ENCODE results near the gene HSPA1B. TPM values are rescaled to one million over a fixed set of nuclear protein-coding genes. Genes with fewer than 3 reads are reported as not detected.
A peak's percentile ranks its signal among the peaks of the same experiment; 100 is the strongest.

Gene HSPA1B
- total RNA-seq, 4 donors from 2014 or later, result 134 to 186 (median 168) TPM

GRCh38 chr6:31831350-31832215 lies 4.0 kb downstream of the HSPA1B start:
- Histone ChIP-seq H3K36me3 (peaks cover 0 to 1% (median 0%) of the 10 kb centered on the region in 3 donors), H3K9me3 (no peaks in the 10 kb centered on the region), H3K27me3 (no peaks in the 10 kb centered on the region), H3K4me1 (peaks cover 0 to 43% (median 30%) of the 10 kb centered on the region in 4 donors), H3K27ac (peak overlapping the region; percentile 81 to 98 (median 88)), H3K4me3 (peak overlapping the region in 1 of 4 donors; percentile 55)
- peak in 1 of 2 donors; percentile 33 for DNase-seq (ENCODE audit: low spot score in 2 of 2)
- TF ChIP-seq EP300 (IDR thresholded peaks at IDR 0.05) (peak in 1 of 2 donors; percentile 36), CTCF (IDR thresholded peaks at IDR 0.05) (no peak)
- 81 to 83% methylated on average over 15 of the region's 15 CpGs for WGBS, 2 donors

GRCh38 chr6:31834367-31835250 lies 7.1 kb downstream of the HSPA1B start:
- DNase-seq (ENCODE audit: low spot score in 2 of 2), result peak; percentile 66 to 81
- Histone ChIP-seq H3K27ac (peak overlapping the region; percentile 83 to 98 (median 95)), H3K4me3 (peak overlapping the region; percentile 83 to 95 (median 88)), H3K36me3 (peaks cover 0 to 31% (median 6%) of the 10 kb centered on the region in 3 donors), H3K4me1 (peaks cover 0 to 67% (median 48%) of the 10 kb centered on the region in 4 donors), H3K27me3 (no peaks in the 10 kb centered on the region), H3K9me3 (no peaks in the 10 kb centered on the region)
- TF ChIP-seq POLR2A (IDR thresholded peaks at IDR 0.05) (peak; percentile 82 to 85), EP300 (IDR thresholded peaks at IDR 0.05) (peak; percentile 40 to 89), CTCF (IDR thresholded peaks at IDR 0.05) (peak in 2 of 5 experiments; percentile 27 to 34)
- WGBS, 2 donors, result 1% methylated on average over 56 to 58 of the region's 59 CpGs

- whole genome bisulfite sequencing, 2 donors, result 22 to 52% methylated on average over 14 of the region's 14 CpGs
- Histone ChIP-seq H3K9me3 (no peaks in the 10 kb centered on the region), H3K27ac (peak overlapping the region; percentile 69 to 98 (median 88)), H3K4me3 (peak overlapping the region; percentile 2 to 95 (median 86)), H3K36me3 (peaks cover 0 to 46% (median 14%) of the 10 kb centered on the region in 3 donors), H3K4me1 (peaks cover 0 to 61% (median 44%) of the 10 kb centered on the region in 4 donors), H3K27me3 (no peaks in the 10 kb centered on the region)
- DNase-seq (ENCODE audit: low spot score in 2 of 2), result no peak
- TF ChIP-seq CTCF (IDR thresholded peaks at IDR 0.05) (no peak), POLR2A (IDR thresholded peaks at IDR 0.05) (no peak), EP300 (IDR thresholded peaks at IDR 0.05) (no peak)
Measured at GRCh38 chr6:31836047-31836473, 8.5 kb downstream of the HSPA1B start.

GRCh38 chr6:31836474-31837368 lies 9.2 kb downstream of the HSPA1B start:
- TF ChIP-seq EP300 (IDR thresholded peaks at IDR 0.05) (no peak), CTCF (IDR thresholded peaks at IDR 0.05) (no peak), POLR2A (IDR thresholded peaks at IDR 0.05) (no peak)
- Histone ChIP-seq H3K36me3 (peaks cover 0 to 53% (median 14%) of the 10 kb centered on the region in 3 donors), H3K9me3 (no peaks in the 10 kb centered on the region), H3K27me3 (no peaks in the 10 kb centered on the region), H3K4me3 (peak overlapping the region; percentile 2 to 95 (median 86)), H3K27ac (peak overlapping the region; percentile 69 to 98 (median 88)), H3K4me1 (peaks cover 0 to 54% (median 39%) of the 10 kb centered on the region in 4 donors)
- WGBS, 2 donors, result 21 to 27% methylated on average over 12 of the region's 12 CpGs
- DNase-seq (ENCODE audit: low spot score in 2 of 2), result no peak

All from tibial nerve (tissue), 4 donors.